Measurements from ENCODE around the gene LRRK2.

LRRK2 gene

GRCh38 chr12:40224439-40225291, at the start of gene LRRK2:
Gene LRRK2 (plus strand): TSS chr12:40224997. CDS start chr12:40225132, 135 bp downstream.
- Histone ChIP-seq H3K4me2 (ENCODE audit: low read length) (peak within 1 kb of the TSS; percentile 73), H3K4me3 (ENCODE audit: low read depth, low read length) (peak within 1 kb of the TSS; percentile 70), H3K9ac (peak within 1 kb of the TSS; percentile 94), H3K27me3 (ENCODE audit: control insufficient read depth, insufficient read depth, low read length) (no peaks in the 10 kb centered on the region), H3K4me1 (no peaks in the 10 kb centered on the region), H3K79me2 (peaks cover 9% of the 10 kb centered on the region), H3K27ac (peak within 1 kb of the TSS; percentile 96), H3K9me3 (ENCODE audit: control insufficient read depth, low read length) (no peaks in the 10 kb centered on the region), H3K36me3 (ENCODE audit: control insufficient read depth, insufficient read depth, low read length) (no peaks in the 10 kb centered on the region), H2AFZ (peak within 1 kb of the TSS; percentile 79)
- TF ChIP-seq CTCF (IDR thresholded peaks at IDR 0.05), result no peak

- H3K9me3 ChIP-seq (ENCODE audit: control insufficient read depth, low read length), result no peaks in the 10 kb centered on the region
- H2AFZ ChIP-seq, result no peak overlapping the region
- no peaks in the 10 kb centered on the region for H3K4me1 ChIP-seq
- no peak overlapping the region for H3K27ac ChIP-seq
- no peak overlapping the region for H3K9ac ChIP-seq
- no peak overlapping the region for H3K4me3 ChIP-seq (ENCODE audit: low read depth, low read length)
- H3K36me3 ChIP-seq (ENCODE audit: control insufficient read depth, insufficient read depth, low read length), result no peaks in the 10 kb centered on the region
- no peaks in the 10 kb centered on the region for H3K79me2 ChIP-seq
- TF ChIP-seq CTCF (IDR thresholded peaks at IDR 0.05), result no peak
- H3K4me2 ChIP-seq (ENCODE audit: low read length), result no peak overlapping the region
- no peaks in the 10 kb centered on the region for H3K27me3 ChIP-seq (ENCODE audit: control insufficient read depth, insufficient read depth, low read length)
Observed at GRCh38 chr12:40175045-40175444, 49.8 kb upstream of the LRRK2 start.

- no peak for TF ChIP-seq CTCF (IDR thresholded peaks at IDR 0.05)
- Histone ChIP-seq H3K9ac (no peak overlapping the region), H3K4me3 (ENCODE audit: low read depth, low read length) (no peak overlapping the region), H2AFZ (no peak overlapping the region), H3K4me2 (ENCODE audit: low read length) (no peak overlapping the region), H3K4me1 (no peaks in the 10 kb centered on the region), H3K79me2 (no peaks in the 10 kb centered on the region), H3K27ac (no peak overlapping the region), H3K27me3 (ENCODE audit: control insufficient read depth, insufficient read depth, low read length) (no peaks in the 10 kb centered on the region), H3K36me3 (ENCODE audit: control insufficient read depth, insufficient read depth, low read length) (no peaks in the 10 kb centered on the region), H3K9me3 (ENCODE audit: control insufficient read depth, low read length) (no peaks in the 10 kb centered on the region)
Observed at GRCh38 chr12:40175489-40175888, 49.3 kb upstream of the LRRK2 start.

GRCh38 chr12:40178701-40179100, 46.1 kb upstream of the LRRK2 start:
- TF ChIP-seq CTCF (IDR thresholded peaks at IDR 0.05), result no peak
- H3K9ac ChIP-seq, result no peak overlapping the region
- no peak overlapping the region for H3K4me2 ChIP-seq (ENCODE audit: low read length)
- H3K27me3 ChIP-seq (ENCODE audit: control insufficient read depth, insufficient read depth, low read length), result no peaks in the 10 kb centered on the region
- no peak overlapping the region for H3K27ac ChIP-seq
- no peaks in the 10 kb centered on the region for H3K9me3 ChIP-seq (ENCODE audit: control insufficient read depth, low read length)
- no peak overlapping the region for H3K4me3 ChIP-seq (ENCODE audit: low read depth, low read length)
- no peaks in the 10 kb centered on the region for H3K4me1 ChIP-seq
- H3K36me3 ChIP-seq (ENCODE audit: control insufficient read depth, insufficient read depth, low read length), result no peaks in the 10 kb centered on the region
- no peaks in the 10 kb centered on the region for H3K79me2 ChIP-seq
- no peak overlapping the region for H2AFZ ChIP-seq

GRCh38 chr12:40181490-40181889, 43.3 kb upstream of the LRRK2 start:
- Histone ChIP-seq H3K4me2 (ENCODE audit: low read length) (no peak overlapping the region), H3K27me3 (ENCODE audit: control insufficient read depth, insufficient read depth, low read length) (no peaks in the 10 kb centered on the region), H3K9ac (no peak overlapping the region), H3K4me1 (no peaks in the 10 kb centered on the region), H2AFZ (no peak overlapping the region), H3K27ac (no peak overlapping the region), H3K36me3 (ENCODE audit: control insufficient read depth, insufficient read depth, low read length) (no peaks in the 10 kb centered on the region), H3K9me3 (ENCODE audit: control insufficient read depth, low read length) (no peaks in the 10 kb centered on the region), H3K4me3 (ENCODE audit: low read depth, low read length) (no peak overlapping the region), H3K79me2 (no peaks in the 10 kb centered on the region)
- no peak for TF ChIP-seq CTCF (IDR thresholded peaks at IDR 0.05)
